Right lobe of liver (tissue), 6 donors: ENCODE data around the gene ATP8B3. TPM values are rescaled to one million over a fixed set of nuclear protein-coding genes. Genes with fewer than 3 reads are reported as not detected.

Source experiments
- ATAC-seq, 4 donors: fragments of 200-7000 bp; cut with Tn5 transposase; one replicate each; pipeline ENCODE4 v1.9.1; 2020; ENCODE audit warnings: mild to moderate bottlenecking in 4 of 4, moderate library complexity in 4 of 4
- DNase-seq, 3 donors: peaks; one replicate each; pipeline ENCODE4 v3.0.0-alpha.2; 2020
- H3K27ac ChIP-seq, 3 donors: fragments of 200-600 bp; one replicate each; pipeline ENCODE4 v1.8.0; 2022
- H3K27me3 ChIP-seq, 2 donors: fragments of 200-600 bp; one replicate each; pipeline ENCODE4 v1.8.0; 2022
- H3K36me3 ChIP-seq, 4 donors: fragments of 200-600 bp; sonication (generic) in 1 of 4; one replicate each; pipeline versions ENCODE4 v1.5.1 to v1.8.0; 2017 to 2022; ENCODE audit warnings: control low read depth in 1 of 4
- H3K4me1 ChIP-seq, 4 donors: fragments of 200-600 bp; sonication (generic) in 1 of 4; one replicate each; pipeline versions ENCODE4 v1.5.1 to v1.8.0; 2017 to 2022; ENCODE audit warnings: control low read depth in 1 of 4
- H3K4me3 ChIP-seq, 3 donors: fragments of 200-600 bp; one replicate each; pipeline ENCODE4 v1.8.0; 2022
- H3K9me3 ChIP-seq, 4 donors: fragments of 200-600 bp; sonication (generic) in 1 of 4; one replicate each; pipeline versions ENCODE4 v1.5.1 to v1.8.0; 2017 to 2022; ENCODE audit warnings: control low read depth in 1 of 4
- CTCF ChIP-seq, 4 donors: fragments of 200-600 bp in 3 of 4; fragments of 450-650 bp in 1 of 4; IDR thresholded peaks; one replicate each; pipeline versions ENCODE4 v1.5.1 to v1.8.0; 2016 to 2022; ENCODE audit warnings: antibody characterized with exemption in 4 of 4, mild to moderate bottlenecking in 2 of 4
- POLR2A ChIP-seq: fragments of 450-650 bp; IDR thresholded peaks from one replicate; pipeline ENCODE4 v1.6.1; 2017; ENCODE audit warnings: antibody characterized with exemption, mild to moderate bottlenecking
- WGBS: methylation state at CpG from one replicate; pipeline ENCODE4 v1.1.6; 2018; ENCODE audit warnings: low coverage, low lambda C conversion rate; ENCODE audit not compliant: insufficient coverage; ENCODE audit errors: missing lambda C conversion rate; 5-methylcytosine and 5-hydroxymethylcytosine counted together
- intact Hi-C, 2 donors: fragments of 100-400 bp; cut with DNase I; formaldehyde crosslinking; loops; one replicate each; pipeline versions ENCODE4 v1.11.2 to v1.14.1; 2022
- total RNA-seq, 6 experiments: library from RNA; depleted of rRNA in 2 of 6; stranded (reverse); fragments of >200 nt in 2 of 6; fragmentation: NEBNext Ultra II Directional in 3 of 6; extraction: Animal tissue kit (Norgen Biotek cat#: 25700) in 3 of 6; gene quantifications; one replicate each; pipeline versions ENCODE4 v1.1.0 to v1.2.4, GENCODE V29; 2016 to 2023
- donor health status: DM: no; HTN: yes; CAD: no.
- donor health status: DM: no; HTN: no; CAD: no.
- donor health status: DM: no; HTN: no; CAD: no.
- donor health status: DM: no; HTN: yes; CAD: no.
- donor health status: DM: no; HTN: yes; CAD: no.

The ATP8B3 gene
- total RNA-seq, 6 experiments from 2014 or later = 0.86 to 5.7 (median 3.1) TPM

GRCh38 chr19:1776606-1777147, 35.4 kb downstream of the ATP8B3 start:
- H3K4me1 ChIP-seq = no peaks in the 10 kb centered on the region
- H3K9me3 ChIP-seq = no peaks in the 10 kb centered on the region
- TF ChIP-seq CTCF (IDR thresholded peaks at IDR 0.05) (no peak), POLR2A (no peak)
- intact Hi-C loops = no loop called here
- WGBS = 4% methylated on average over 22 of the region's 23 CpGs
- H3K36me3 ChIP-seq = no peaks in the 10 kb centered on the region
- H3K4me3 ChIP-seq = no peak overlapping the region
- no peak for ATAC-seq
- no peak overlapping the region for H3K27ac ChIP-seq
- H3K27me3 ChIP-seq = peaks cover 0 to 27% of the 10 kb centered on the region in 2 donors
- DNase-seq = no peak

GRCh38 chr19:1775951-1776605, 36.0 kb downstream of the ATP8B3 start:
- ATAC-seq (no peak), DNase-seq (peak in 1 of 3 donors; percentile 42)
- Histone ChIP-seq H3K27me3 (peaks cover 0 to 27% of the 10 kb centered on the region in 2 donors), H3K27ac (no peak overlapping the region), H3K4me3 (no peak overlapping the region), H3K4me1 (no peaks in the 10 kb centered on the region), H3K36me3 (no peaks in the 10 kb centered on the region), H3K9me3 (no peaks in the 10 kb centered on the region)
- TF ChIP-seq POLR2A = no peak
- TF ChIP-seq CTCF (IDR thresholded peaks at IDR 0.05) = no peak
- intact Hi-C loops = no loop called here
- 17% methylated on average over 16 of the region's 50 CpGs for WGBS

GRCh38 chr19:1774989-1775772, 36.9 kb downstream of the ATP8B3 start:
- WGBS = 9% methylated on average over 39 of the region's 59 CpGs
- intact Hi-C loops = no loop called here
- Histone ChIP-seq H3K4me1 (no peaks in the 10 kb centered on the region), H3K27ac (no peak overlapping the region), H3K27me3 (peaks cover 0 to 27% of the 10 kb centered on the region in 2 donors), H3K9me3 (no peaks in the 10 kb centered on the region), H3K4me3 (no peak overlapping the region), H3K36me3 (no peaks in the 10 kb centered on the region)
- ATAC-seq (peak; percentile 31 to 57 (median 46)), DNase-seq (no peak)
- TF ChIP-seq CTCF (IDR thresholded peaks at IDR 0.05) = peak; percentile 39 to 56 (median 44)
- TF ChIP-seq POLR2A = no peak

GRCh38 chr19:1773184-1773583, 38.9 kb downstream of the ATP8B3 start:
- WGBS = 34% methylated on average over 8 of the region's 8 CpGs
- intact Hi-C loops = no loop called here
- Histone ChIP-seq H3K27me3 (peaks cover 0 to 20% of the 10 kb centered on the region in 2 donors), H3K4me1 (no peaks in the 10 kb centered on the region), H3K27ac (no peak overlapping the region), H3K4me3 (no peak overlapping the region), H3K9me3 (no peaks in the 10 kb centered on the region), H3K36me3 (no peaks in the 10 kb centered on the region)
- TF ChIP-seq CTCF (IDR thresholded peaks at IDR 0.05) = no peak
- no peak for TF ChIP-seq POLR2A
- ATAC-seq = no peak
- DNase-seq = no peak
